Right forelimb (tissue), 1 donor: ENCODE data around the gene WDR37.
A peak's percentile ranks its signal among the peaks of the same experiment; 100 is the strongest.
"Not testable (repeated sequence)": the region's sequence is repeated elsewhere in the genome, so short reads cannot be mapped to it uniquely, and the experiment has no call there.

Experiments
- DNase-seq: peaks from one replicate; pipeline ENCODE4 v3.0.0-alpha.2; 2018

Gene WDR37

GRCh38 chr10:1044146-1044545 is 12.0 kb upstream of the WDR37 start:
- no peak for DNase-seq

- DNase-seq: no peak
These were observed 11.2 kb upstream of the WDR37 start for GRCh38 chr10:1044964-1045363.

GRCh38 chr10:1045415-1045814 is 10.8 kb upstream of the WDR37 start:
- no peak for DNase-seq

GRCh38 chr10:1047937-1048336 is 8.2 kb upstream of the WDR37 start:
- DNase-seq: no peak

GRCh38 chr10:1048349-1048731 is 7.8 kb upstream of the WDR37 start:
- no peak for DNase-seq

- DNase-seq: peak; percentile 99
These were observed 7.3 kb upstream of the WDR37 start, which contains the start of gene IDI1 for GRCh38 chr10:1048732-1049424. Gene IDI1, minus strand, starts transcription at chr10:1049119. Its CDS starts 116 bp downstream, at chr10:1049003.

GRCh38 chr10:1049425-1049958 is 6.7 kb upstream of the WDR37 start:
- no peak for DNase-seq

- no peak for DNase-seq
These were observed 6.0 kb upstream of the WDR37 start for GRCh38 chr10:1050145-1050544.

GRCh38 chr10:1050554-1050953 is 5.6 kb upstream of the WDR37 start:
- no peak for DNase-seq

- no peak for DNase-seq
These were observed 1.5 kb upstream of the WDR37 start for GRCh38 chr10:1054684-1055083.

- DNase-seq: no peak
These were observed 997 bp downstream of the WDR37 start for GRCh38 chr10:1057106-1057657.

GRCh38 chr10:1058017-1058416 is 1.8 kb downstream of the WDR37 start:
- no peak for DNase-seq

- no peak for DNase-seq
These were observed 3.7 kb downstream of the WDR37 start for GRCh38 chr10:1059902-1060301.

GRCh38 chr10:1061930-1062774 is 6.0 kb downstream of the WDR37 start:
- no peak for DNase-seq

GRCh38 chr10:1063232-1063865 is 7.2 kb downstream of the WDR37 start:
- no peak for DNase-seq

- DNase-seq: no peak
These were observed 8.7 kb downstream of the WDR37 start for GRCh38 chr10:1064964-1065247.

GRCh38 chr10:1066734-1067133 is 10.5 kb downstream of the WDR37 start:
- not testable (repeated sequence) for DNase-seq

GRCh38 chr10:1068380-1069361 is 12.5 kb downstream of the WDR37 start:
- DNase-seq: no peak

- no peak for DNase-seq
These were observed 14.7 kb downstream of the WDR37 start for GRCh38 chr10:1070919-1071318.

- DNase-seq: no peak
These were observed 18.0 kb downstream of the WDR37 start for GRCh38 chr10:1074052-1074747.

GRCh38 chr10:1074748-1075308 is 18.6 kb downstream of the WDR37 start:
- DNase-seq: no peak
